Activated T-cell treated with anti-CD3 and anti-CD28 coated beads, Interleukin-2, amount 50 U/mL, for 24 hours (primary cell): ENCODE data around the gene ATP2B2.

Experiments used
- DNase-seq: peaks from one replicate; pipeline ENCODE4 v3.0.0-alpha.2; 2020
- H3K27ac Mint-ChIP-seq: 2 replicates; pipeline ENCODE4 v1.8.0; 2020; ENCODE audit warnings: mild to moderate bottlenecking, mixed read lengths
- H3K27me3 Mint-ChIP-seq: 2 replicates; pipeline ENCODE4 v1.8.0; 2020; ENCODE audit warnings: mixed read lengths
- H3K36me3 Mint-ChIP-seq: 2 replicates; pipeline ENCODE4 v1.8.0; 2020; ENCODE audit warnings: low read depth, mixed read lengths
- H3K4me1 Mint-ChIP-seq: 2 replicates; pipeline ENCODE4 v1.8.0; 2020; ENCODE audit warnings: low read depth, mixed read lengths
- H3K4me3 Mint-ChIP-seq: 2 replicates; pipeline ENCODE4 v1.8.0; 2020; ENCODE audit warnings: mild to moderate bottlenecking, moderate library complexity, mixed read lengths
- H3K9me3 Mint-ChIP-seq: 2 replicates; pipeline ENCODE4 v1.8.0; 2020; ENCODE audit warnings: mixed read lengths

ATP2B2 gene

DNA sequence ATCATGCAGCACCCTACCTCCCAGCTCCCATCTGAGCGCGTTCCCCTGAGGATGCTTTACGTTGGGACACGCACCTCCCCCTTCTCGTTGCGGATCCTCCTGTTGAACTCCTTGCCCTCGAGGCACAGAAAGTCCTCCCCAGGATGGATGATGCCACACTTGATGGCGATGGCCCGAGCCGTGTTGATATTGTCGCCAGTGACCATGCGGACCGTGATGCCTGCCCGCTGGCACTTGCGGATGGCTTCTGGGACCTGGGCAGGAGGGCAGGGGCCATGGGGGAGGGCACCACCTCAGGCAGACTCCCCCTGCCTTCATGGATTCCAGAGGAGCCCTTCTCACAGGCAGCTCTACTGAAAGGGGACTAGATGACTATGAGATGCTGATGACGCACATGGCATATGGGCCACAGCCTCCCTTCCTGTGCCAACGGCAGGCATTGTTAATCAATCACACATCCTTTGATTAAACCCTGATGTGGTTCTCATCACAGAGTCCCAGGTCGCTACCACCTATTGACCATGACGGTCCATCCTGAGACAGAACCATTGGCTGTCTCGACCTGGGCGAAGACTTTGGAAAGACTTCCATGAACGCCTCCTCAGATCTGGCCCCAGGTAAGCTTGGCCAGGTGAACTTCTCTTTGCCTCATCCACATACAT lies 154.9 kb downstream of the ATP2B2 start:
- no peak for DNase-seq
- H3K27ac Mint-ChIP-seq: no peak overlapping the region
- no peak overlapping the region for H3K4me3 Mint-ChIP-seq
- H3K9me3 Mint-ChIP-seq: no peaks in the 10 kb centered on the region
- no peaks in the 10 kb centered on the region for H3K36me3 Mint-ChIP-seq
- H3K4me1 Mint-ChIP-seq: peaks cover 1% of the 10 kb centered on the region
- H3K27me3 Mint-ChIP-seq: peaks cover 6% of the 10 kb centered on the region

DNA sequence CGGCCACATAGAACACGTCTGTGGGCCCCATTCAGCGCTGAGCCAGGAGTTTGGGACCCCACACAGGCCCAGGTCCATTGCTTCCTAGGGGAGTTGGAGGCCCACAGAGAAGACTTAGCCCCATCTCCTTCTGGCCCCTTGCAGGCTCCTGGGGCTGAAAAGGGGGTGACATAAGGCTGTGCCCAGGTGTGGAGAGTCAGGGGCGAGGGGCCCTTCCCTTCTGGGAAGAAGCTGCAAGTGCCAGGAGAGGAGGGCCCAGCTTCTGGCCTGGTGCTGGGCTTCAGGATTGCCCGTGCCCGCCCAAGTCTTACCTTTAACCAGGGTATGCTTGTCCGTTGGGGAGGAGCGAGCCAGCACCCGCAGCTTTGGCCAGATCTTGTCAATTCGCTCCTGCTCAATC lies 155.6 kb downstream of the ATP2B2 start:
- no peaks in the 10 kb centered on the region for H3K36me3 Mint-ChIP-seq
- H3K4me1 Mint-ChIP-seq: peaks cover 1% of the 10 kb centered on the region
- no peak overlapping the region for H3K4me3 Mint-ChIP-seq
- H3K9me3 Mint-ChIP-seq: no peaks in the 10 kb centered on the region
- H3K27me3 Mint-ChIP-seq: peaks cover 6% of the 10 kb centered on the region
- H3K27ac Mint-ChIP-seq: no peak overlapping the region
- no peak for DNase-seq

DNA sequence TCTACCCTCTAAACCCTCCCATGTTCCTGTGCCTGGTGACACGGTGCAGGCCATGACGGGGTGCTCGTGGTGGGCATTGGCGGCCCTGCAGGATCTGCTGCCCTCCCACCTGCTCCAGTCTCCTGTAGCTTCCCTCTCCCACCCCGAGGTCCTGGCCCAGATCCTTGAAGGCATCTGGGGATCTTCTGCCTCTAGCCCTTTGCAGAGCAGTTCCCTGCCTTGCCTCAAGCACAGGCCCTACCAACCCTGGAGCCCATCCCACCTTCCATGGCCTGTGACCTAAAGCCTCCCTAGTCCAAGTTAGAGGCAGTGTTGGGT lies 157.0 kb downstream of the ATP2B2 start:
- H3K9me3 Mint-ChIP-seq: no peaks in the 10 kb centered on the region
- H3K36me3 Mint-ChIP-seq: no peaks in the 10 kb centered on the region
- no peak overlapping the region for H3K27ac Mint-ChIP-seq
- no peak for DNase-seq
- H3K27me3 Mint-ChIP-seq: peaks cover 3% of the 10 kb centered on the region
- H3K4me1 Mint-ChIP-seq: no peaks in the 10 kb centered on the region
- no peak overlapping the region for H3K4me3 Mint-ChIP-seq

DNA sequence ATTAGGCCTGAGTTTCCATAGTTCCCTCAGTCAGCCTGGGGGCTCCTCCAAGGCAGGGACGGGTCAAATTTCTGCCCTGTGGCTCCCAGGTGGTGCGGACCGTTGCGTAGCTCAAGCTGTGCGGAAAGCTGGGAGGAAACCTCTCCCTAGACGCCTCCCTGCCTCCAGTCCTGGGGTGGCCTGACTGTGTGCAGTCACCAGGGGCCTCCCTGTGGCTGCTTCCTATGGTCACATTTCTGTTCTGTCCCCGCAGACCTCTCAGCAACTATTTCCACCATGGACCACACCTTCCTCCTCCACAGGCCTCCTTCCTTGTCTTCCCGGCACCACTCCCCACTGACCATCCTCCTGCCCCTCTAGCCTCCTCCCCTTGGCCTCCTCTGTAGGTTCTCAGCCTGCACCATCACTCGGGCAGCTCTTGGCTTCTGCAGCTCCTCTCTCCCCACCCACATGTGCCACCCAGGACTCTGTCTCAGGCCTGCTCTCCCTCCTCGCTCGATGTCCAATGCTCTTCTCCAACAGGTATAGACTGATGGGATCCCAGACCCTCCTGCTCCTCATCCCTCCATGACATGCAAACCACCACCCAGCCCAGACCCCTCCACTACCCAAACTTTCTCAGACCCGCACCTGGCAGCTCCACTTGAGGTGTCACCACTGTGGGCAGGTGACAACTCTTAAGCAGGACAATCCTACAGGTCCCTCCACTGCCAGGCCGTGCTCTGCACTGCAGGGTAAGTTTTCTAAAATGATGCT lies 157.6 kb downstream of the ATP2B2 start:
- DNase-seq: no peak
- H3K4me1 Mint-ChIP-seq: no peaks in the 10 kb centered on the region
- H3K27ac Mint-ChIP-seq: no peak overlapping the region
- H3K9me3 Mint-ChIP-seq: no peaks in the 10 kb centered on the region
- H3K36me3 Mint-ChIP-seq: no peaks in the 10 kb centered on the region
- no peak overlapping the region for H3K4me3 Mint-ChIP-seq
- no peaks in the 10 kb centered on the region for H3K27me3 Mint-ChIP-seq

DNA sequence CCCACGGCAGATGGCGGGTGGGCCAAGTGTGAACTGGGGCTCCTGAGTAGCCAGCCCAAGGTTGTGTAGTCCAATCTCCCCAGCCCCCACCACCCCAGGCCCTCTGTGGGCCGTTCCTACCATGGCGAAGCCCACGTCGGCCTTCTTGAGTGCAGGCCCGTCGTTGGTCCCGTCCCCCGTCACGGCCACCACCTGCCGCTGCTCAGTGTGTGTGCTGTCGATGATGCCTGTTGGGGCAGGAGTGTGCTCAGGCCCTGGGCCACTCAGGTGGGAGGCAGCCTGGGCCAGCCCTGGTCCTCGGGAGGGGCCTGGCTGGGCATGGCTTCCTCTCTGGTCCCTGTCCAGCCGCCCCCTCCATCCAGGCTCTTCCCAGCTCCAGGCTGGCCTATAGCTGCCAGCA lies 159.5 kb downstream of the ATP2B2 start:
- DNase-seq: no peak
- Mint-ChIP-seq H3K4me1 (no peaks in the 10 kb centered on the region), H3K27me3 (no peaks in the 10 kb centered on the region), H3K36me3 (no peaks in the 10 kb centered on the region), H3K27ac (no peak overlapping the region), H3K9me3 (no peaks in the 10 kb centered on the region), H3K4me3 (no peak overlapping the region)

DNA sequence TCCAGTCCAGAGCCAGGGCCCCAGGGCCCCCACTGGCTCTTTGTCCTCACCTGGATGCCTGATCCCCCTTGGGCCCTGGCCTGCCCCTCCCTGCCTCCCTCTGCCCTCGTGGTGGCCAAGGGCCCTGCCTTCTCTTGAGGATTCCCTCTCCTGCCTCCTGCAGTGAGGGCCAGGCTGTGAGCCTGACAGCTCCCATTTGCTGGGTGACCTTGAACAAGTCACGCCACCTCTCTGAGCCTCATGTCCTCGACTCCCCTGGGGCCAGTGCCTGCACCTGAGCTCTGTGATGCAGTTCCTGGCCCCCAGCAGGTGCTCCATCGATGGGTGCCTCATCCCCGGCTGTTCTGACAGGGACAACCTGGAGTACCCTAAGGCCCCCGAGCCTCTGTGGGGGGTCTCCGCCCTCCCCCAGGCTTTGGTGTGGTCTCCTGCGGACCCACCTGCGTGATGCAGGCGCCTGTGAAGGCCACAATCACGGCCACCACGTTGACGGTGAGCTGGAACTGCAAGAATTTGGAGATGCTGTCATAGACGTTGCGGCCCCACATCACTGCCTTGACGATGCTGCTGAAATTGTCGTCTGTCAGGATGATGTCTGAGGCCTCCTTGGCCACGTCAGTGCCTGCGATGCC lies 160.3 kb downstream of the ATP2B2 start:
- H3K4me1 Mint-ChIP-seq: no peaks in the 10 kb centered on the region
- H3K27me3 Mint-ChIP-seq: no peaks in the 10 kb centered on the region
- no peaks in the 10 kb centered on the region for H3K9me3 Mint-ChIP-seq
- H3K4me3 Mint-ChIP-seq: no peak overlapping the region
- H3K36me3 Mint-ChIP-seq: no peaks in the 10 kb centered on the region
- DNase-seq: no peak
- no peak overlapping the region for H3K27ac Mint-ChIP-seq

DNA sequence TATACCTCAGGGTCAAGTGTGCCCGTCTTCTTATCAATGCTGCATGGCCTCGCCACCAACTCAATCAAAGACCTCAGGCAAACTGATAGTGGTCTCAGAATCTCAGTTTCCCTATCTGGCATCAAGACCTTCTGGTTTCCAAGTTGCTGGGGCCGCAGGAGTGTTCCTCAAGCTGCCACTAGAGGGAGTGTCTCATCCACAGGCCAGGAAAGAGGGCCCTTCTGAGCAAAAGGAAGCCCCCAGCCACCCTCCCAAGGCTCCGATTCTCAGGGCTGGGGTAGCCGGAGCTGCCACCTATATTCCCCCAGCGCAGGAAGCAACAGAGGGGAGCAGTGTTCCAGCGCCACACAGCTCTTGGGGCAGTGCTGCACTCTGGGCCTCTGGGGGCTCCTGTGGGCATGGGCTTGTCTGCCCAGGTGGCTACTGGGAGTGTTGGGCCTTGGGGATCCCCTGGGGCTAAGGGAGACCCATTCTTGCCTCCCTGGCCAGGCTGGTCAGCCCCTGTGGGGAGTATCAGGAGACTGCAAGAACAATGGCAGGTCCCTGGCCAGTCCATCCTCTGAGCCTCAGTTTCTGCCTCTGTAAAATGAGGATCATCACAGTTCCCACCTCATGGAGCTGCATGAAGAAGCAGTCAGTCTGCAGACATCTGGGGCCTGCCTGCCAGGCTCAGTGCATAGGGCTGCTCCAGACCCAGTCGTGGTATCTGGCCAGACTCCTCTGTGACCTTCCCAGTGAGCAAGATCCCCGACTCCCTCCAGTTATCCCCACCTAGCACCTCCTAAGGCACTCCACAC lies 161.0 kb downstream of the ATP2B2 start:
- H3K27me3 Mint-ChIP-seq: no peaks in the 10 kb centered on the region
- no peaks in the 10 kb centered on the region for H3K9me3 Mint-ChIP-seq
- no peaks in the 10 kb centered on the region for H3K36me3 Mint-ChIP-seq
- no peak overlapping the region for H3K27ac Mint-ChIP-seq
- no peaks in the 10 kb centered on the region for H3K4me1 Mint-ChIP-seq
- no peak overlapping the region for H3K4me3 Mint-ChIP-seq
- DNase-seq: peak; percentile 78

DNA sequence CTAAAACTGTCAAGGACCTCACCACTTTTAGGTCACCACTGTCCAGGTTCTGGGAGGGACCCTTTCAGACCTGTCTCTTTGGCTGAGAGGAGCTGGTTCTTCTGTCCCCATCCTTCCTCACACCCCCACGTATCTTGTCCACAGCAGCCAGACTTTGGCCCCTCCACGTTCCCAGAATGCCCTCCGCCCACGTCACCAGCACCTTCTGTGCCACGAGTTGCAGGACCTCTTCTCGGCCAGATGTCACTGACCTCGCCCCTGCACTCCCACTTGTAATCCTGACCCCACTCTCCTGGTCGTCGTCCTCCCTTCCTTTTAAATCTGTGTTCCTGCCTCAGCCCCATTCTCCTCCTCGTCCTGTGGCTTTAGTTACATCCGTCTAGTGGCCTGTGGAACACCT lies 161.9 kb downstream of the ATP2B2 start:
- Mint-ChIP-seq H3K4me3 (no peak overlapping the region), H3K27me3 (no peaks in the 10 kb centered on the region), H3K4me1 (no peaks in the 10 kb centered on the region), H3K36me3 (no peaks in the 10 kb centered on the region), H3K27ac (no peak overlapping the region), H3K9me3 (no peaks in the 10 kb centered on the region)
- no peak for DNase-seq

DNA sequence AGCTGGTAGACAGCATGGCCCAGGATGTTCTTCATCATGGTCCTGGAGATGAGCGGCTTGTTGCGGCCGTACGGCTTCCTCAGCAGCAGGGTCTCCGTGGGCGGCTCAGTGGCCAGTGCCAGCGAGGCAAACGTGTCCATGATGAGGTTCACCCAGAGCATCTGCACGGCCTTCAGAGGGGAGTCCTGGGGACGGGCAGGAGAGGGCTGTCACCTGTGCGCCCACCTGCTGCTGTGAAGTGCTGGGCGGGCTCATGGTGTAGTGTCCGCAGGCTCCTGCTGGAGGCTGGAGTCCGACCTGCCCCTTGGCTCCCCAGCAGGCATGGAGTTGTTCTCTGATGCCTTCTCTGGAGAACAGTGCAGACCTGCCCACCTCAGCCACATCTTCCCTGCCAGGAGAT lies 162.6 kb downstream of the ATP2B2 start:
- H3K27ac Mint-ChIP-seq: no peak overlapping the region
- no peak for DNase-seq
- H3K4me3 Mint-ChIP-seq: no peak overlapping the region
- no peaks in the 10 kb centered on the region for H3K36me3 Mint-ChIP-seq
- no peaks in the 10 kb centered on the region for H3K27me3 Mint-ChIP-seq
- H3K9me3 Mint-ChIP-seq: no peaks in the 10 kb centered on the region
- no peaks in the 10 kb centered on the region for H3K4me1 Mint-ChIP-seq

DNA sequence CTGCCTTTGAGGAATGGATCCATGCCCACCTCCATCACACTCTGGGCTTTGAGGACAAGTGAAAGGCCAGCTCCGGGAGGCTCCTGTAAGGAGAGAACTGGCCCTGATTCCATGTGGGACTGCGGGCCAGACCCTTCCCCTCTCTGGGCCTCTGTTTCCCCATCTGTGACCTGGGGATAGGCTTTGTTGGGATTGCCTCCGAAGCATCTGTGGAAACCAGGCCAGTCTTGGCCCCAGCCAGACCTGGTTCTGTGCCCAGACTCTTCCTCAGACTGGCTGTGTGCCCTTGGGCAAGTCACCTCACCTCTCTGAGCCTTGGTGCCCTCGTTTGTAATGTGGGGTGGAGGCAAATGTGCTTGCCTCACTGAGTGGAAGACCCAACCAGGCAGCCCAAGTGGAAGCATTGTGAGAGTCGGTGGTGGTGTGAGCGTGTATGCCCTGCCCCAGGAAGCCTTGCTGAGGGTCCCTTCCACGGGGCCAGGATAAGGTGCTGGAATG lies 163.4 kb downstream of the ATP2B2 start:
- H3K4me3 Mint-ChIP-seq: no peak overlapping the region
- H3K4me1 Mint-ChIP-seq: no peaks in the 10 kb centered on the region
- no peaks in the 10 kb centered on the region for H3K36me3 Mint-ChIP-seq
- H3K9me3 Mint-ChIP-seq: no peaks in the 10 kb centered on the region
- no peak for DNase-seq
- H3K27ac Mint-ChIP-seq: no peak overlapping the region
- no peaks in the 10 kb centered on the region for H3K27me3 Mint-ChIP-seq

DNA sequence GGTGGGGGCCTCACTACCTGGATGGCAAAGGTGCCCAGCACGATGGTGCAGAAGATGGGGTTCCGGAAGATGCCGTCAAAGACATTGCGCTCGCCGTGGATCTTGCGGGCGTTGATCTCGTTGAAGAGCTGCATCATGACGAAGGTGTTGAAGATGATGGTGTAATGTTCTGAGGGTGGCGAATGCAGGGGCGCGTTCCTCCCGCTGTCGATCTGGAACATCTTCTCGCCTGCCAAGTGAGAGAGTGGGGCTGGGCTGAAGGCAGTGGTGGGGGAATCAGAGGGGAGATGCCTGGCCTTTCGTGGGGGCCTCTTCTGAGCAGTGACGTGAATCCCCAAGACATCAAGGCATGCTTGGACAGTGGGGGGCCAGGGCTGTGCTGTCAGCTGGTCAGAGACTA lies 164.9 kb downstream of the ATP2B2 start:
- DNase-seq: no peak
- Mint-ChIP-seq H3K9me3 (no peaks in the 10 kb centered on the region), H3K36me3 (no peaks in the 10 kb centered on the region), H3K27me3 (no peaks in the 10 kb centered on the region), H3K4me1 (no peaks in the 10 kb centered on the region), H3K4me3 (no peak overlapping the region), H3K27ac (no peak overlapping the region)

DNA sequence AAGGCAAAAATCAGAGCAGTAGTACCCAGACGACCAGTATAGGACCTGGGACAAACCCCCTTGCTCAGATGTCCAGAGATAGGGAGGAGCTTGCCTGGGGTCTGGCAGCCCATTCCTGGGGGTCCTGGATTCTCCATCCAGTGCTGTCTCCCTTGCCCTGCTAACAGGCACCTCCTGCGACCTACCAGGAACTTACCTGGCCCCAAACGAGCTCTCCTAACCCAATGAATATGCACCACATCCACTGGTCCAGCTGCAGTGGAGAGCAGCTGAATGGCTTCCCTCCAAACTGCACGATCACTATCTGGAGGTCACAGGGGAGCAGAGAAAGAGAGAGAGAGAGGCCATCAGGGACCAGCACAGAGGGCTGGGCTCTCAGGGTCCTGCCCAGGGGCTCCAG lies 165.3 kb downstream of the ATP2B2 start:
- Mint-ChIP-seq H3K4me1 (no peaks in the 10 kb centered on the region), H3K27me3 (no peaks in the 10 kb centered on the region), H3K4me3 (no peak overlapping the region), H3K9me3 (no peaks in the 10 kb centered on the region), H3K27ac (no peak overlapping the region), H3K36me3 (no peaks in the 10 kb centered on the region)
- DNase-seq: no peak

DNA sequence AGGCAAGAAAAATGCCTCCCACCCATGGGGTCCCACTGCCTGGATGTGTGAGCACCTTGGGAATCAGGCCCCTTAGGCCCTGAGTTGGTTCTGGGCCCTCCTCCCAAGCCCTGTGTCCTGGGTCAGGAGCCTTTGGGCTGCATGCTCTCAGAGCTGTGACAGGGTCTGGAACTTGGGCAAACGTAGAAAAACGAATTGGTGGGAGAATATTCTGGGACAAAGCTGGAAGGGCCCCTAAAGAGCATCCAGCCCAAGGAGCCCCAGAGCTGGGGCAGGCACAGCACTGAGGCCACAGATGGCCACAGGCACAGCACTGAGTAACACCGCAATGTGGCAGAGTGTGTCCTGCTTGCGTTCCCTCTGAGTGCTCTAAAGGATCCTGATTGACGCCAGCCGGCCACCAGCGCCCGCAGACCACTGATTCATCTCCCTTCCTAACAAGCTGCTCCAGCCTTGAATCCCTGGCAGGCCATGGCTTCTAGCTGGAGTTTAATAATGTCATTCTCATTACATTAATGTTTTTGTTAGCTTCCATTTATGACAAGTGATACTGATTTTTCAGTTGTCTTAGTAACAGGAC lies 165.9 kb downstream of the ATP2B2 start:
- H3K9me3 Mint-ChIP-seq: no peaks in the 10 kb centered on the region
- H3K4me3 Mint-ChIP-seq: no peak overlapping the region
- no peaks in the 10 kb centered on the region for H3K4me1 Mint-ChIP-seq
- no peak overlapping the region for H3K27ac Mint-ChIP-seq
- no peak for DNase-seq
- H3K27me3 Mint-ChIP-seq: no peaks in the 10 kb centered on the region
- H3K36me3 Mint-ChIP-seq: no peaks in the 10 kb centered on the region

DNA sequence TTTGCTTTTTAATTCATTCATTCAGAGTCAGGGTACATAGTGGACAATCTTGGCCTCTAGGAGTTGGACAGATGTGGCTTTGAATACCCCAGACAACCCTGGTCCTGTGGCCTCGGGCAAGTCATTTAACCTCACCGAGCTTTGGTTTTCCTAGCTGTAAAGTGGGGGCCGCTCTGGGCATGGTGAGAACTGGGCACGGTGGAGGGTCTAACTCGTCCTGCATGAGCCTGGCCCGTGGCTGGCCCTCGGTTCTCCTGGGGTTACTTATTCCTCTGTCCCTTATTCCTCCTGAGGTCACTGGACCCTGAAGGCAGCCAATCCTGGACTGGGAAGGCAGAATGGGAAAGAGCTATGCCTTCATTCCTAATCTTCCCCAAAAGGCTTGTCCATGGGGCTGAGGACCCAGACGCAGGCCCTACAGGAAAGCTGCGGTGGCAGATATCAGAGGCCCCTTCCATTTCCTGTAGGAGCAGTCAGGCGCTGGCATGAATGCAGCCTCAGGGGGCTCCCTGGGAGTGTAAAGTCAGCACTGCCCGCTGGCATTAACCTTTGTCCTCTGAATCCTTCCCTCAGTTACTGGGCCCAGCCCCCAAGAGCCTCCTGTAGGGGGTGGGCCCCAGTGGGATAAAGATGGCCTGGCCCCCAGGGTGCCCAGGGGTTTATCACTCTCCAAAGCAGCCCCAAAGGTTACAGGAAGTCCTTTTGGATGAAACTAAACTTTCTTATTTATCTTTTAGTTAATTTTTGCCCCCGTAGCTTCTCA lies 166.6 kb downstream of the ATP2B2 start:
- Mint-ChIP-seq H3K27me3 (no peaks in the 10 kb centered on the region), H3K9me3 (no peaks in the 10 kb centered on the region), H3K4me3 (no peak overlapping the region), H3K4me1 (no peaks in the 10 kb centered on the region), H3K36me3 (no peaks in the 10 kb centered on the region), H3K27ac (no peak overlapping the region)
- DNase-seq: no peak
